DOHH2 (cell line): ENCODE measurements around the gene CCDC120.

Experiments used
- H3F3A ChIP-seq: fragments of 200-600 bp; sonication (generic), shearing (Covaris generic); 2 replicates; pipeline ENCODE4 v1.6.0; 2016; ENCODE audit warnings: antibody characterized with exemption, mild to moderate bottlenecking; ENCODE audit not compliant: control insufficient read depth, insufficient read depth
- H3K27ac ChIP-seq: fragments of 200-600 bp; sonication (generic); 2 replicates; pipeline ENCODE4 v1.5.1; 2014; ENCODE audit warnings: low read depth, mild to moderate bottlenecking, low read length, moderate library complexity
- H3K27me3 ChIP-seq: fragments of 200-600 bp; sonication (generic); 2 replicates; pipeline ENCODE4 v1.6.1; 2014; ENCODE audit warnings: mild to moderate bottlenecking, low read length, mixed read lengths; ENCODE audit not compliant: control insufficient read depth
- H3K36me3 ChIP-seq: fragments of 200-600 bp; sonication (generic); 2 replicates; pipeline ENCODE4 v1.6.1; 2014; ENCODE audit warnings: mild to moderate bottlenecking, low read length, moderate library complexity, mixed read lengths; ENCODE audit not compliant: control insufficient read depth
- H3K4me1 ChIP-seq: fragments of 200-600 bp; sonication (generic); 2 replicates; pipeline ENCODE4 v1.6.1; 2014; ENCODE audit warnings: mild to moderate bottlenecking, low read length, mixed read lengths; ENCODE audit not compliant: control insufficient read depth
- H3K4me2 ChIP-seq: fragments of 200-600 bp; sonication (generic); 2 replicates; pipeline ENCODE4 v1.6.0; 2014; ENCODE audit warnings: mild to moderate bottlenecking, low read length, moderate library complexity
- H3K4me3 ChIP-seq: fragments of 200-600 bp; sonication (generic); 2 replicates; pipeline ENCODE4 v1.5.1; 2014; ENCODE audit warnings: mild to moderate bottlenecking, low read length, mixed read lengths
- H3K79me2 ChIP-seq: fragments of 200-600 bp; sonication (generic); 2 replicates; pipeline ENCODE4 v1.6.1; 2014; ENCODE audit warnings: mild to moderate bottlenecking, low read length, mixed read lengths; ENCODE audit not compliant: control insufficient read depth
- H3K9me2 ChIP-seq: fragments of 200-600 bp; sonication (generic); replicated peaks from 2 replicates; pipeline ENCODE4 v1.6.1; 2014; ENCODE audit warnings: mild to moderate bottlenecking, low read length, mixed read lengths; ENCODE audit not compliant: control insufficient read depth
- H3K9me3 ChIP-seq: fragments of 200-600 bp; sonication (generic); 2 replicates; pipeline ENCODE4 v1.6.1; 2014; ENCODE audit warnings: antibody characterized with exemption, low read length, mixed read lengths; ENCODE audit not compliant: control insufficient read depth, insufficient read depth
- H4K20me1 ChIP-seq: fragments of 200-600 bp; sonication (generic); 2 replicates; pipeline ENCODE4 v1.6.0; 2014; ENCODE audit warnings: low read depth, mild to moderate bottlenecking, antibody characterized with exemption, low read length, moderate library complexity; ENCODE audit not compliant: control insufficient read depth, insufficient read depth
- EZH2phosphoT487 ChIP-seq: fragments of 200-600 bp; sonication (generic); IDR thresholded peaks from 2 replicates; pipeline ENCODE4 v1.6.1; 2017; ENCODE audit warnings: borderline replicate concordance, mild to moderate bottlenecking, antibody characterized with exemption, low read length, moderate library complexity, mixed read lengths
- TF ChIP-seq, protein P1 (sequence below): fragments of 200-600 bp; sonication (generic); IDR thresholded peaks from one replicate; pipeline ENCODE4 v1.5.1; 2014; ENCODE audit warnings: antibody characterized with exemption, mild to moderate bottlenecking, low read depth, low read length; ENCODE audit not compliant: poor library complexity, severe bottlenecking

The CCDC120 gene, protein sequence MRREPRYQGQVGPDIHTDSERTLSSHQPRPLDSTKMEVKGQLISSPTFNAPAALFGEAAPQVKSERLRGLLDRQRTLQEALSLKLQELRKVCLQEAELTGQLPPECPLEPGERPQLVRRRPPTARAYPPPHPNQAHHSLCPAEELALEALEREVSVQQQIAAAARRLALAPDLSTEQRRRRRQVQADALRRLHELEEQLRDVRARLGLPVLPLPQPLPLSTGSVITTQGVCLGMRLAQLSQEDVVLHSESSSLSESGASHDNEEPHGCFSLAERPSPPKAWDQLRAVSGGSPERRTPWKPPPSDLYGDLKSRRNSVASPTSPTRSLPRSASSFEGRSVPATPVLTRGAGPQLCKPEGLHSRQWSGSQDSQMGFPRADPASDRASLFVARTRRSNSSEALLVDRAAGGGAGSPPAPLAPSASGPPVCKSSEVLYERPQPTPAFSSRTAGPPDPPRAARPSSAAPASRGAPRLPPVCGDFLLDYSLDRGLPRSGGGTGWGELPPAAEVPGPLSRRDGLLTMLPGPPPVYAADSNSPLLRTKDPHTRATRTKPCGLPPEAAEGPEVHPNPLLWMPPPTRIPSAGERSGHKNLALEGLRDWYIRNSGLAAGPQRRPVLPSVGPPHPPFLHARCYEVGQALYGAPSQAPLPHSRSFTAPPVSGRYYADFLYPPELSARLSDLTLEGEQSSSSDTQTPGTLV

GRCh38 chrX:49058794-49059193, at the start of gene CCDC120:
Gene CCDC120 (plus strand): TSS chrX:49058999. CDS start chrX:49062042, 3,043 bp downstream.
- H3K9me2 ChIP-seq: no peaks in the 10 kb centered on the region
- H4K20me1 ChIP-seq: no peaks in the 10 kb centered on the region
- no peak within 1 kb of the TSS for H3K4me2 ChIP-seq
- no peaks in the 10 kb centered on the region for H3K36me3 ChIP-seq
- H3K27ac ChIP-seq: no peak within 1 kb of the TSS
- no peaks in the 10 kb centered on the region for H3K79me2 ChIP-seq
- no peaks in the 10 kb centered on the region for H3K9me3 ChIP-seq
- TF ChIP-seq, protein P1, sequence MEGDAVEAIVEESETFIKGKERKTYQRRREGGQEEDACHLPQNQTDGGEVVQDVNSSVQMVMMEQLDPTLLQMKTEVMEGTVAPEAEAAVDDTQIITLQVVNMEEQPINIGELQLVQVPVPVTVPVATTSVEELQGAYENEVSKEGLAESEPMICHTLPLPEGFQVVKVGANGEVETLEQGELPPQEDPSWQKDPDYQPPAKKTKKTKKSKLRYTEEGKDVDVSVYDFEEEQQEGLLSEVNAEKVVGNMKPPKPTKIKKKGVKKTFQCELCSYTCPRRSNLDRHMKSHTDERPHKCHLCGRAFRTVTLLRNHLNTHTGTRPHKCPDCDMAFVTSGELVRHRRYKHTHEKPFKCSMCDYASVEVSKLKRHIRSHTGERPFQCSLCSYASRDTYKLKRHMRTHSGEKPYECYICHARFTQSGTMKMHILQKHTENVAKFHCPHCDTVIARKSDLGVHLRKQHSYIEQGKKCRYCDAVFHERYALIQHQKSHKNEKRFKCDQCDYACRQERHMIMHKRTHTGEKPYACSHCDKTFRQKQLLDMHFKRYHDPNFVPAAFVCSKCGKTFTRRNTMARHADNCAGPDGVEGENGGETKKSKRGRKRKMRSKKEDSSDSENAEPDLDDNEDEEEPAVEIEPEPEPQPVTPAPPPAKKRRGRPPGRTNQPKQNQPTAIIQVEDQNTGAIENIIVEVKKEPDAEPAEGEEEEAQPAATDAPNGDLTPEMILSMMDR: no peak
- no peak for TF ChIP-seq EZH2phosphoT487
- H3K4me1 ChIP-seq: no peaks in the 10 kb centered on the region
- no peaks in the 10 kb centered on the region for H3F3A ChIP-seq
- no peak within 1 kb of the TSS for H3K4me3 ChIP-seq
- H3K27me3 ChIP-seq: peaks cover 10% of the 10 kb centered on the region

GRCh38 chrX:49019050-49019449, 39.7 kb upstream of the CCDC120 start:
- H3K79me2 ChIP-seq: no peaks in the 10 kb centered on the region
- H3K4me2 ChIP-seq: no peak overlapping the region
- H3K36me3 ChIP-seq: no peaks in the 10 kb centered on the region
- no peak for TF ChIP-seq EZH2phosphoT487
- TF ChIP-seq, protein P1: no peak
- no peaks in the 10 kb centered on the region for H3K9me2 ChIP-seq
- no peak overlapping the region for H3K4me3 ChIP-seq
- no peaks in the 10 kb centered on the region for H3K27me3 ChIP-seq
- no peaks in the 10 kb centered on the region for H3F3A ChIP-seq
- no peaks in the 10 kb centered on the region for H3K9me3 ChIP-seq
- H4K20me1 ChIP-seq: no peaks in the 10 kb centered on the region
- no peak overlapping the region for H3K27ac ChIP-seq
- no peaks in the 10 kb centered on the region for H3K4me1 ChIP-seq

- H3K79me2 ChIP-seq: no peaks in the 10 kb centered on the region
- TF ChIP-seq, protein P1: no peak
- TF ChIP-seq EZH2phosphoT487: no peak
- no peaks in the 10 kb centered on the region for H4K20me1 ChIP-seq
Observed at GRCh38 chrX:49019599-49020249, 39.1 kb upstream of the CCDC120 start.

More at GRCh38 chrX:49019599-49020249, 39.1 kb upstream of the CCDC120 start:
- no peaks in the 10 kb centered on the region for H3K36me3 ChIP-seq
- no peaks in the 10 kb centered on the region for H3K4me1 ChIP-seq
- no peaks in the 10 kb centered on the region for H3K27me3 ChIP-seq
- no peaks in the 10 kb centered on the region for H3F3A ChIP-seq
- H3K27ac ChIP-seq: no peak overlapping the region
- H3K9me2 ChIP-seq: no peaks in the 10 kb centered on the region
- H3K9me3 ChIP-seq: no peaks in the 10 kb centered on the region
- no peak overlapping the region for H3K4me2 ChIP-seq
- no peak overlapping the region for H3K4me3 ChIP-seq
